IMR-90 (cell line): ENCODE data around the gene MAGI2. TPM values are rescaled to one million over a fixed set of nuclear protein-coding genes. Genes with fewer than 3 reads are reported as not detected.

Experiments used
- ATAC-seq: fragments of 200-7000 bp; cut with Tn5 transposase; 2 replicates; pipeline ENCODE4 v1.9.1; 2020; ENCODE audit warnings: low read depth, mild to moderate bottlenecking, moderate library complexity
- BruUV-seq: library from RNA; stranded (reverse); fragments of 400-500 nt; replicated peaks from 2 replicates; lab custom pipeline; 2021; lab: Mats Ljungman, UMichigan
- CTCF ChIA-PET: fragments of 300-600 bp; formaldehyde crosslinking; extraction: SDS; loops from one replicate; lab custom pipeline; 2021; ENCODE audit warnings: antibody characterized with exemption; lab: Yijun Ruan, JAX
- POLR2A ChIA-PET: fragments of 300-600 bp; sonication (Branson Sonifier 250); formaldehyde crosslinking; loops from one replicate; lab custom pipeline; 2022; ENCODE audit warnings: antibody characterized with exemption; ENCODE audit not compliant: unreplicated experiment; lab: Charles Lee
- DNase-seq: peaks from one replicate; pipeline ENCODE4 v3.0.0; 2013
- H2AFZ ChIP-seq: replicated peaks from 2 replicates; pipeline ENCODE3; 2013; ENCODE audit warnings: low read length, mild to moderate bottlenecking; ENCODE audit not compliant: poor library complexity
- H2AK5ac ChIP-seq: 2 replicates; pipeline ENCODE4 v1.6.1; 2013; ENCODE audit warnings: low read depth, low read length, inconsistent platforms
- H2AK9ac ChIP-seq: replicated peaks from 2 replicates; pipeline ENCODE3; 2013; ENCODE audit warnings: mild to moderate bottlenecking, low read depth, low read length, moderate library complexity; ENCODE audit not compliant: poor library complexity
- H2BK120ac ChIP-seq: 2 replicates; pipeline ENCODE4 v1.6.1; 2013; ENCODE audit warnings: low read depth, low read length, inconsistent platforms
- H2BK15ac ChIP-seq: 3 replicates; pipeline ENCODE4 v1.6.1; 2013; ENCODE audit warnings: low read depth, low read length, inconsistent platforms
- H2BK20ac ChIP-seq: 2 replicates; pipeline ENCODE4 v1.6.1; 2013; ENCODE audit warnings: low read depth, mild to moderate bottlenecking, inconsistent platforms, low read length, moderate library complexity
- H2BK5ac ChIP-seq: 2 replicates; pipeline ENCODE4 v1.6.1; 2013; ENCODE audit warnings: mild to moderate bottlenecking, low read depth, low read length, inconsistent platforms; ENCODE audit not compliant: poor library complexity, severe bottlenecking
- H3K14ac ChIP-seq: replicated peaks from 2 replicates; pipeline ENCODE4 v1.6.1; 2013; ENCODE audit warnings: low read depth, low read length, inconsistent platforms
- H3K18ac ChIP-seq: 2 replicates; pipeline ENCODE4 v1.6.1; 2013; ENCODE audit warnings: low read depth, low read length, control low read depth
- H3K23ac ChIP-seq: 2 replicates; pipeline ENCODE4 v1.6.1; 2013; ENCODE audit warnings: low read depth, low read length, inconsistent platforms
- H3K27ac ChIP-seq: 2 replicates; pipeline ENCODE4 v1.5.1; 2013; ENCODE audit warnings: mild to moderate bottlenecking, control low read depth, low read length; ENCODE audit not compliant: insufficient read depth
- H3K27me3 ChIP-seq: 2 replicates; pipeline ENCODE4 v1.6.1; 2013; ENCODE audit warnings: low read length; ENCODE audit not compliant: control insufficient read depth, insufficient read depth
- H3K36me3 ChIP-seq: 2 replicates; pipeline ENCODE4 v1.6.1; 2013; ENCODE audit warnings: low read length, mixed read lengths; ENCODE audit not compliant: control insufficient read depth, insufficient read depth
- H3K4ac ChIP-seq: 2 replicates; pipeline ENCODE4 v1.6.1; 2013; ENCODE audit warnings: low read depth, low read length, inconsistent platforms
- H3K4me1 ChIP-seq: 2 replicates; pipeline ENCODE4 v1.6.1; 2013; ENCODE audit warnings: low read length, mixed read lengths; ENCODE audit not compliant: control insufficient read depth, insufficient read depth
- H3K4me2 ChIP-seq: 2 replicates; pipeline ENCODE4 v1.6.1; 2013; ENCODE audit warnings: low read depth, mild to moderate bottlenecking, control low read depth, low read length, moderate library complexity
- H3K4me3 ChIP-seq: 2 replicates; pipeline ENCODE4 v1.5.1; 2013; ENCODE audit warnings: low read depth, mild to moderate bottlenecking, control low read depth, low read length, moderate library complexity; ENCODE audit not compliant: insufficient read depth
- H3K56ac ChIP-seq: 2 replicates; pipeline ENCODE4 v1.6.1; 2013; ENCODE audit warnings: low read length, inconsistent platforms; ENCODE audit not compliant: insufficient read depth; ENCODE audit errors: extremely low read depth
- H3K79me1 ChIP-seq, 2 experiments: 2 replicates each; pipeline ENCODE4 v1.6.1; 2013; ENCODE audit warnings: low read length in 2 of 2, inconsistent platforms in 1 of 2, low read depth in 1 of 2
- H3K9ac ChIP-seq: 2 replicates; pipeline ENCODE4 v1.6.1; 2013; ENCODE audit warnings: low read depth, low read length, control low read depth
- H3K9me1 ChIP-seq: 2 replicates; pipeline ENCODE4 v1.6.1; 2013; ENCODE audit warnings: low read length, inconsistent platforms; ENCODE audit not compliant: insufficient read depth
- H3K9me3 ChIP-seq: 2 replicates; pipeline ENCODE4 v1.6.1; 2013; ENCODE audit warnings: low read length; ENCODE audit not compliant: control insufficient read depth, insufficient read depth
- H4K20me1 ChIP-seq: 2 replicates; pipeline ENCODE4 v1.6.1; 2013; ENCODE audit warnings: low read length, inconsistent platforms; ENCODE audit not compliant: insufficient read depth
- H4K5ac ChIP-seq: 2 replicates; pipeline ENCODE4 v1.6.1; 2013; ENCODE audit warnings: mild to moderate bottlenecking, low read depth, low read length, control low read depth
- H4K8ac ChIP-seq, 2 experiments: 2 replicates each; pipeline ENCODE4 v1.6.1; 2013; ENCODE audit warnings: low read depth in 2 of 2, low read length in 2 of 2, control low read depth in 1 of 2, inconsistent platforms in 1 of 2
- H4K91ac ChIP-seq: 2 replicates; pipeline ENCODE4 v1.6.1; 2013; ENCODE audit warnings: low read depth, low read length, inconsistent platforms; ENCODE audit not compliant: insufficient read depth
- BHLHE40 ChIP-seq: fragments of 150-350 bp; IDR thresholded peaks from 2 replicates; pipeline ENCODE4 v1.6.1; 2016; ENCODE audit warnings: mild to moderate bottlenecking, low read depth, low read length
- CEBPB ChIP-seq: IDR thresholded peaks from 2 replicates; pipeline ENCODE4 v1.6.1; 2012; ENCODE audit warnings: low read depth, low read length, improper control_type of control experiment
- CHD1 ChIP-seq: IDR thresholded peaks from 2 replicates; pipeline ENCODE4 v1.6.1; 2012; ENCODE audit warnings: low read depth, low read length, improper control_type of control experiment
- CTCF ChIP-seq: conservative IDR thresholded peaks from 2 replicates; pipeline ENCODE4 v1.5.1; 2012; ENCODE audit warnings: mild to moderate bottlenecking, low read depth, low read length, improper control_type of control experiment
- FOS ChIP-seq: fragments of 150-350 bp; IDR thresholded peaks from 2 replicates; pipeline ENCODE4 v1.6.1; 2016; ENCODE audit warnings: low read depth, low read length
- MAFK ChIP-seq: IDR thresholded peaks from 2 replicates; pipeline ENCODE4 v1.6.1; 2012; ENCODE audit warnings: low read depth, low read length, improper control_type of control experiment
- MAZ ChIP-seq: IDR thresholded peaks from 2 replicates; pipeline ENCODE4 v1.6.1; 2012; ENCODE audit warnings: low read depth, mild to moderate bottlenecking, low read length, improper control_type of control experiment, moderate library complexity, borderline replicate concordance
- MXI1 ChIP-seq: IDR thresholded peaks from 2 replicates; pipeline ENCODE4 v1.6.1; 2012; ENCODE audit warnings: low read depth, mild to moderate bottlenecking, low read length, moderate library complexity, borderline replicate concordance
- NFE2L2 ChIP-seq: fragments of 150-350 bp; IDR thresholded peaks from 2 replicates; pipeline ENCODE4 v1.6.1; 2016; ENCODE audit warnings: low read depth, mild to moderate bottlenecking, low read length
- POLR2A ChIP-seq: IDR thresholded peaks from 2 replicates; pipeline ENCODE4 v1.6.1; 2012; ENCODE audit warnings: mild to moderate bottlenecking, low read depth, low read length
- RAD21 ChIP-seq: IDR thresholded peaks from 2 replicates; pipeline ENCODE4 v1.6.1; 2012; ENCODE audit warnings: low read length, improper control_type of control experiment
- RCOR1 ChIP-seq: IDR thresholded peaks from 2 replicates; pipeline ENCODE4 v1.6.1; 2012; ENCODE audit warnings: mild to moderate bottlenecking, low read length, improper control_type of control experiment; ENCODE audit not compliant: insufficient replicate concordance
- RFX5 ChIP-seq: IDR thresholded peaks from 2 replicates; pipeline ENCODE4 v1.8.0; 2012; ENCODE audit warnings: low read depth, mild to moderate bottlenecking, low read length, moderate library complexity
- SMC3 ChIP-seq: fragments of 150-350 bp; IDR thresholded peaks from 2 replicates; pipeline ENCODE4 v1.6.1; 2016; ENCODE audit warnings: low read depth, mild to moderate bottlenecking, antibody characterized with exemption, low read length, moderate library complexity
- WGBS, 2 experiments: methylation state at CpG; one replicate each; pipeline versions ENCODE4 v1.1.5 to v1.1.7; 2013; ENCODE audit warnings: missing lambda C conversion rate in 2 of 2; ENCODE audit not compliant: insufficient read length in 1 of 2; ENCODE audit errors: extremely low coverage in 2 of 2; 5-methylcytosine and 5-hydroxymethylcytosine counted together
- dilution Hi-C: fragments of 300-500 bp; cut with HindIII; formaldehyde crosslinking; loops from one replicate; pipeline ENCODE4 v1.14.3; 2018; ENCODE audit warnings: low sequenced_read_pairs; ENCODE audit not compliant: unreplicated experiment
- in situ Hi-C: fragments of 300-500 bp; cut with MboI; formaldehyde crosslinking; loops from 3 replicates; pipeline ENCODE4 v1.14.3; 2019; ENCODE audit warnings: low sequenced_read_pairs, inconsistent platforms, mixed read lengths
- intact Hi-C: fragments of 100-400 bp; cut with micrococcal nuclease; formaldehyde crosslinking; loops from 2 replicates; pipeline ENCODE4 v1.10.0; 2022
- polyA plus RNA-seq, 3 experiments: library from polyadenylated mRNA; depleted of rRNA; stranded (reverse); fragments of >200 nt; gene quantifications; 2 replicates each; pipeline ENCODE4 v1.2.3, GENCODE V29; 2012; ENCODE audit warnings: low replicate concordance in 1 of 3
- total RNA-seq: library from RNA; depleted of rRNA; stranded (reverse); fragments of >200 nt; gene quantifications from 2 replicates; pipeline ENCODE4 v1.2.3, GENCODE V29; 2012
- TF ChIP-seq, protein P1 (sequence below): fragments of 150-350 bp; IDR thresholded peaks from 2 replicates; pipeline ENCODE4 v1.6.1; 2016; ENCODE audit warnings: low read depth, mild to moderate bottlenecking, low read length, moderate library complexity, borderline replicate concordance
- TF ChIP-seq, protein P2 (sequence below): fragments of 150-350 bp; IDR thresholded peaks from 2 replicates; pipeline ENCODE4 v1.6.1; 2017; ENCODE audit warnings: mild to moderate bottlenecking, antibody characterized with exemption, low read length, low read depth

The MAGI2 gene
- total and polyA plus RNA-seq, 2 of the 4 experiments (the other 2 are of a cell fraction): 2.5 to 17.9 TPM

GRCh38 chr7:78311181-78311580 lies 1142.3 kb downstream of the MAGI2 start:
- Histone ChIP-seq H3K56ac (no peak overlapping the region), H3K27me3 (no peaks in the 10 kb centered on the region), H2BK120ac (no peak overlapping the region), H4K5ac (no peak overlapping the region), H2BK5ac (no peak overlapping the region), H3K4ac (no peak overlapping the region), H3K23ac (no peak overlapping the region), H3K27ac (no peak overlapping the region), H2BK20ac (no peak overlapping the region), H3K9me1 (no peaks in the 10 kb centered on the region), H2BK15ac (no peak overlapping the region), H2AK5ac (no peak overlapping the region), H3K79me1 (no peaks in the 10 kb centered on the region; a peak in 1 of 4 replicates), H3K4me2 (no peak overlapping the region), H2AFZ (no peak overlapping the region), H3K9me3 (no peaks in the 10 kb centered on the region), H3K4me3 (no peak overlapping the region), H4K20me1 (no peaks in the 10 kb centered on the region), H3K4me1 (no peaks in the 10 kb centered on the region), H4K8ac (no peak overlapping the region), H3K14ac (no peak overlapping the region), H3K18ac (no peak overlapping the region), H2AK9ac (no peak overlapping the region), H4K91ac (no peak overlapping the region), H3K36me3 (no peaks in the 10 kb centered on the region), H3K9ac (no peak overlapping the region)
- BruUV-seq: no TSS peak
- ATAC-seq: no peak
- TF ChIP-seq SMC3 (no peak), CHD1 (no peak), MAZ (no peak), NFE2L2 (no peak), BHLHE40 (no peak), POLR2A (no peak), RAD21 (no peak), FOS (no peak), CEBPB (no peak), MXI1 (no peak), RCOR1 (no peak), CTCF (no peak), MAFK (no peak), RFX5 (no peak)
- TF ChIP-seq, protein P1, sequence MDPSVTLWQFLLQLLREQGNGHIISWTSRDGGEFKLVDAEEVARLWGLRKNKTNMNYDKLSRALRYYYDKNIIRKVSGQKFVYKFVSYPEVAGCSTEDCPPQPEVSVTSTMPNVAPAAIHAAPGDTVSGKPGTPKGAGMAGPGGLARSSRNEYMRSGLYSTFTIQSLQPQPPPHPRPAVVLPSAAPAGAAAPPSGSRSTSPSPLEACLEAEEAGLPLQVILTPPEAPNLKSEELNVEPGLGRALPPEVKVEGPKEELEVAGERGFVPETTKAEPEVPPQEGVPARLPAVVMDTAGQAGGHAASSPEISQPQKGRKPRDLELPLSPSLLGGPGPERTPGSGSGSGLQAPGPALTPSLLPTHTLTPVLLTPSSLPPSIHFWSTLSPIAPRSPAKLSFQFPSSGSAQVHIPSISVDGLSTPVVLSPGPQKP: no peak
- TF ChIP-seq, protein P2, sequence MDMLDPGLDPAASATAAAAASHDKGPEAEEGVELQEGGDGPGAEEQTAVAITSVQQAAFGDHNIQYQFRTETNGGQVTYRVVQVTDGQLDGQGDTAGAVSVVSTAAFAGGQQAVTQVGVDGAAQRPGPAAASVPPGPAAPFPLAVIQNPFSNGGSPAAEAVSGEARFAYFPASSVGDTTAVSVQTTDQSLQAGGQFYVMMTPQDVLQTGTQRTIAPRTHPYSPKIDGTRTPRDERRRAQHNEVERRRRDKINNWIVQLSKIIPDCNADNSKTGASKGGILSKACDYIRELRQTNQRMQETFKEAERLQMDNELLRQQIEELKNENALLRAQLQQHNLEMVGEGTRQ: no peak
- ChIA-PET POLR2A (no interaction called here), CTCF (no interaction called here)
- intact Hi-C loops (loop anchor here (5.0 kb wide), 1 partner anchor 86 kb away; no protein-coding TSS in a partner anchor), in situ Hi-C loops (no loop called here), dilution Hi-C loops (no loop called here)
- WGBS, 2 experiments: no CpG with 5 or more reads among the region's 2 CpGs
- DNase-seq: no peak
